ENCODE measurements around the gene ZEB2. TPM values are rescaled to one million over a fixed set of nuclear protein-coding genes. Genes with fewer than 3 reads are reported as not detected.

ZEB2 gene
- polyA plus RNA-seq = 1 to 10 TPM; 3.7 to 5.9 TPM

DNA sequence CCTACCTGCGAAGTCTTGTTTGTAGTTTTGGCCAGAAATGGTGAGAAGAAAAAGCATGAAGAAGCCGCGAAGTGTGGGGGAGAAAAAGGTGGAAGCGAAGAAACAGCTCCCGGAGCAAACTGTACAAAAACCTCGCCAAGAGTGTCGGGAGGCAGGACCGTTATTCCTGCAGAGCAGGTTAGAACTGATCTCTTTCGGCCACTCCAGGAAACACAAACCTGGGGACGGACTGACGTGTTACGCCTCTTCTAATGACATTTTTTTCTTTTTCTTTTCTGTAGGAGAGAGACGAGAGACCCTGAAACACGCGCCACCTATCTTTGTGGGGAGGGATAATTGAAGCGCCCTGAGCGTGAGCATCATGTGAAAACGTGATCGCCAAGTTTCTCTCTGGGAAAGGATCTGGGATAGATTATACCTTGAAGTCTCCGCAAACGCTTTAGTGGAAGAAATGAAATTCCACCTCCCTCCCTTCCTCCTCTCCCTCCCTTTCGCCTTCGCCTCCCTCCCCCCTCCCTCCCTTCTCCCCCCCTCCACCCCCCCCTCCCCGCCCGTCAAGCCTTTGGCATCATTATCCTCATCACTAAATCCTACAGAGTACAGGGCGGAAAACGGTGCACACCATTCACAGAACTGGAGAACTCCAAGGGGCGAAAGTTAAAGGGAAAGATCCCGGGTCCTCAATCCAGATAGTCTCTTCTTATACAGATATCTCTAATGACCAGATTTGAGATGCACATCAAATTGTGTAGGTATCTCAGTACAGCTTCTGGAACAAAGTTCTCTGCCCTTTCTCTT, at the start of gene ZEB2:
ZEB2 (minus strand) TSS at position 186 of the 798 bp plus-strand sequence. CDS start 2,769 bp downstream, outside the sequence.
- Histone ChIP-seq H3K4me1 (ENCODE audit: control insufficient read depth in 2 of 2, insufficient read depth in 2 of 2, low read length in 1 of 2) (peaks cover 0 to 3% of the 10 kb centered on the region in 2 donors), H3K4me3 (ENCODE audit: low read depth in 1 of 2, low read length in 2 of 2) (peak within 1 kb of the TSS; percentile 26 to 61), H3K36me3 (ENCODE audit: control insufficient read depth in 2 of 2, insufficient read depth in 2 of 2, low read length in 1 of 2) (no peaks in the 10 kb centered on the region), H3K9me3 (ENCODE audit: control insufficient read depth in 2 of 2, insufficient read depth in 1 of 2, low read depth in 1 of 2, low read length in 1 of 2) (no peaks in the 10 kb centered on the region), H3K27ac (ENCODE audit: low read depth in 2 of 2, low read length in 1 of 2) (peak within 1 kb of the TSS; percentile 66 to 80), H3K27me3 (ENCODE audit: control insufficient read depth in 1 of 2, insufficient read depth in 2 of 2, low read length in 2 of 2) (peaks cover 3 to 10% of the 10 kb centered on the region in 2 donors)
- WGBS, 2 donors = 2 to 5% methylated on average over 26 to 29 of the region's 29 CpGs

DNA sequence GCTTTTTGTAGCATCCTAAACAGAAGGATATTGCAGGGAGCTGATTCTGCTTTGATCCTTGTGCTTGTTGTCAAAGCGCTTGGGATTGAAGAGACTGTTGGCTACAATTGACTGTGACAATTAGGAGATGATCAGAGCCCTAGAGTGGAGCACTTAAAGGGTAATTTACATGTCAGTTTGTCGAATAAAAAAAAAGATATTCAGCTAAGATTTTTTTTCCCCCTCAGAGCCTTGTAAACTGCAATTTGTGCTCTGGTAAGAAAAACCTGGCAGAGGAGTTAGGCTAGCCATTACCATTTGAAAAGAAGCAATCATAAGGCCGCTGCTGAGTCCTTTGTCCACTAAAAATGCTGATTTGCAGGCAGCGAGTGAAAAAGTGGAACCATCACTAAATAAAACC, 47.8 kb upstream of the ZEB2 start:
- Histone ChIP-seq H3K36me3 (ENCODE audit: control insufficient read depth in 2 of 2, insufficient read depth in 2 of 2, low read length in 1 of 2) (no peaks in the 10 kb centered on the region), H3K9me3 (ENCODE audit: control insufficient read depth in 2 of 2, insufficient read depth in 1 of 2, low read depth in 1 of 2, low read length in 1 of 2) (no peaks in the 10 kb centered on the region), H3K4me3 (ENCODE audit: low read depth in 1 of 2, low read length in 2 of 2) (no peak overlapping the region), H3K4me1 (ENCODE audit: control insufficient read depth in 2 of 2, insufficient read depth in 2 of 2, low read length in 1 of 2) (no peaks in the 10 kb centered on the region), H3K27ac (ENCODE audit: low read depth in 2 of 2, low read length in 1 of 2) (no peak overlapping the region), H3K27me3 (ENCODE audit: control insufficient read depth in 1 of 2, insufficient read depth in 2 of 2, low read length in 2 of 2) (no peaks in the 10 kb centered on the region)
- 78 to 83% methylated on average over 4 of the region's 4 CpGs for WGBS, 2 donors

DNA sequence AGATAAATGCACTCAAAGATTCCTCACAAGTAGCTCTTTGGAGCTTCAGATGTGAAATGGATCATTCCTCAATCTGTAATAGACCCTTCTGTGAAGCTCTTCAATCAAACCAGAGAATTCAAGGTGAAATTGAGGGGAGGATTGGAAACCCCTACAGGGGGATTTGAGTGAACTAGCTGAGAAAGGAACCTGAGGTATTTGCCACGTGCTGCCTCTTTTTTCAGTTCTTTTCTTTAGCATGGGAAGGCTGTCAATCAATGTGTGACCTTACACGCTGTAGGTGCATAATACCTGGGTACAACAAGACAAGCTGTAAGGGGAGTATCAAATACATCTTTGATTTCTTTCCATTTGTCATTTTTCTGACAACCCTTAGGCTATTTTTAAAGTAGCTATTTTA, 46.5 kb upstream of the ZEB2 start:
- Histone ChIP-seq H3K27me3 (ENCODE audit: control insufficient read depth in 1 of 2, insufficient read depth in 2 of 2, low read length in 2 of 2) (no peaks in the 10 kb centered on the region), H3K9me3 (ENCODE audit: control insufficient read depth in 2 of 2, insufficient read depth in 1 of 2, low read depth in 1 of 2, low read length in 1 of 2) (no peaks in the 10 kb centered on the region), H3K36me3 (ENCODE audit: control insufficient read depth in 2 of 2, insufficient read depth in 2 of 2, low read length in 1 of 2) (no peaks in the 10 kb centered on the region), H3K4me1 (ENCODE audit: control insufficient read depth in 2 of 2, insufficient read depth in 2 of 2, low read length in 1 of 2) (no peaks in the 10 kb centered on the region), H3K4me3 (ENCODE audit: low read depth in 1 of 2, low read length in 2 of 2) (no peak overlapping the region), H3K27ac (ENCODE audit: low read depth in 2 of 2, low read length in 1 of 2) (no peak overlapping the region)
- 76 to 82% methylated on average over 2 of the region's 2 CpGs for WGBS, 2 donors

DNA sequence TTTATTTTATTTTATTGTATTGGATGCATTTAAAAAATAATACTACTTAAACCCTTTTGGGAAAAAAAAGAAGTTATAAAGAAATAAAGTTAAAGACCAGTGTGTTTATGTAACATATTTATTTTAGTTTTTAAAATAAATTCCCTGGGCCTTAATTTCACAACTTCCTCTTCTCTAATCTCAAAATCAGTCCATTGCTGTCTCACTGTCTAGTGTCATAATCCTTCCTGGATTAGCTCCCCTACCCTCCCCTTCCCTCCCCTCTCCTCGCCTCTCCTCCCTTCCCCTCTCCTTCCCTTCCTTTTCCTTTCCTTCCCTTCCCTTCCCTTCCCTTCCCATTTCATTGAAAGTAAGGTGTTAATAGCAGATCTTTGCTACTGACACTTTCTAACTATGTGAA, 40.3 kb upstream of the ZEB2 start:
- 64 to 83% methylated on average over 1 of the region's 1 CpG for WGBS, 2 donors
- H3K4me1 ChIP-seq (ENCODE audit: control insufficient read depth in 2 of 2, insufficient read depth in 2 of 2, low read length in 1 of 2) = no peaks in the 10 kb centered on the region
- no peak overlapping the region for H3K27ac ChIP-seq (ENCODE audit: low read depth in 2 of 2, low read length in 1 of 2)
- H3K9me3 ChIP-seq (ENCODE audit: control insufficient read depth in 2 of 2, insufficient read depth in 1 of 2, low read depth in 1 of 2, low read length in 1 of 2) = no peaks in the 10 kb centered on the region
- no peaks in the 10 kb centered on the region for H3K27me3 ChIP-seq (ENCODE audit: control insufficient read depth in 1 of 2, insufficient read depth in 2 of 2, low read length in 2 of 2)
- no peaks in the 10 kb centered on the region for H3K36me3 ChIP-seq (ENCODE audit: control insufficient read depth in 2 of 2, insufficient read depth in 2 of 2, low read length in 1 of 2)
- no peak overlapping the region for H3K4me3 ChIP-seq (ENCODE audit: low read depth in 1 of 2, low read length in 2 of 2)

DNA sequence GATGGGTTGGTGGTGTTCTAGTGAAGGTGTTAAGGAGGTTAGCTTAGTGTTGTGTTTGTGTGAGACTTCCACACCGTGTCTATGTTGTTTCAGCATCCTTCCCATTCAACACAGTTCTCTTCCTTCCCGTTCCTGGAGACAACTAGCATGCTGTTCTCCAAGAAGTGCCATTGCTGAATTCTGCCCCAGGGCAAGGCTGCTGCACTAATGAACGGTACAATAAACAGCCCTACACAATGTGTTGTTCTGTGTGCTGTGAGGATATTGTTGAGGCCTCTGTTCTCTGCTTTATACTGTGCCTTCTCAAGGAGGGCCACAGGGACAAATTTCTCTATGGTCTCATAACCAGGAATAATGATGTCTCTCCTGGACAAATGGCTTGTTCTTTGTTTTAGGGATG, 39.8 kb upstream of the ZEB2 start:
- Histone ChIP-seq H3K4me3 (ENCODE audit: low read depth in 1 of 2, low read length in 2 of 2) (no peak overlapping the region), H3K4me1 (ENCODE audit: control insufficient read depth in 2 of 2, insufficient read depth in 2 of 2, low read length in 1 of 2) (no peaks in the 10 kb centered on the region), H3K36me3 (ENCODE audit: control insufficient read depth in 2 of 2, insufficient read depth in 2 of 2, low read length in 1 of 2) (no peaks in the 10 kb centered on the region), H3K27ac (ENCODE audit: low read depth in 2 of 2, low read length in 1 of 2) (no peak overlapping the region), H3K27me3 (ENCODE audit: control insufficient read depth in 1 of 2, insufficient read depth in 2 of 2, low read length in 2 of 2) (no peaks in the 10 kb centered on the region), H3K9me3 (ENCODE audit: control insufficient read depth in 2 of 2, insufficient read depth in 1 of 2, low read depth in 1 of 2, low read length in 1 of 2) (no peaks in the 10 kb centered on the region)
- WGBS, 2 donors = 70 to 79% methylated on average over 3 of the region's 3 CpGs

DNA sequence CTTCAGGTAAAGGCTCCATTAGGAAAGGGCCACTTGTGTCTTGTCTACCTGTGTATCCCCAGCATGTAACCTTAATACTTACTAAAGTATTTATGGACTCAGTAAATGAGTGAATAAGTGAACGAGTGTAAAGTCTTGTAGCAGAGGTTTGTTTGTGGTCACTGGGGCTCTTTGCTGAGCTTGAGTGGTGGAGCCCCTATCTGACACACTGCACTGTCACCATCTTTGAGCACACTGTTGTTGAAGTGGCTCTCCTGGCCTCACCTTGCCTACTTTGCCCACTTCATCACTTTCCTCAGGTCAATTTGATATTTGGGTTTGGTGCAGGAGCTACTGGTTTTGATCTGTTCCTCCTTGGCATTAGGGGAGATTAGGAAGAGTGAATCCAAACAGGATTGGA, 39.3 kb upstream of the ZEB2 start:
- H3K27ac ChIP-seq (ENCODE audit: low read depth in 2 of 2, low read length in 1 of 2) = no peak overlapping the region
- H3K9me3 ChIP-seq (ENCODE audit: control insufficient read depth in 2 of 2, insufficient read depth in 1 of 2, low read depth in 1 of 2, low read length in 1 of 2) = no peaks in the 10 kb centered on the region
- no peak overlapping the region for H3K4me3 ChIP-seq (ENCODE audit: low read depth in 1 of 2, low read length in 2 of 2)
- no peaks in the 10 kb centered on the region for H3K4me1 ChIP-seq (ENCODE audit: control insufficient read depth in 2 of 2, insufficient read depth in 2 of 2, low read length in 1 of 2)
- WGBS, 2 donors = 78 to 79% methylated on average over 1 of the region's 1 CpG
- H3K27me3 ChIP-seq (ENCODE audit: control insufficient read depth in 1 of 2, insufficient read depth in 2 of 2, low read length in 2 of 2) = no peaks in the 10 kb centered on the region
- no peaks in the 10 kb centered on the region for H3K36me3 ChIP-seq (ENCODE audit: control insufficient read depth in 2 of 2, insufficient read depth in 2 of 2, low read length in 1 of 2)

DNA sequence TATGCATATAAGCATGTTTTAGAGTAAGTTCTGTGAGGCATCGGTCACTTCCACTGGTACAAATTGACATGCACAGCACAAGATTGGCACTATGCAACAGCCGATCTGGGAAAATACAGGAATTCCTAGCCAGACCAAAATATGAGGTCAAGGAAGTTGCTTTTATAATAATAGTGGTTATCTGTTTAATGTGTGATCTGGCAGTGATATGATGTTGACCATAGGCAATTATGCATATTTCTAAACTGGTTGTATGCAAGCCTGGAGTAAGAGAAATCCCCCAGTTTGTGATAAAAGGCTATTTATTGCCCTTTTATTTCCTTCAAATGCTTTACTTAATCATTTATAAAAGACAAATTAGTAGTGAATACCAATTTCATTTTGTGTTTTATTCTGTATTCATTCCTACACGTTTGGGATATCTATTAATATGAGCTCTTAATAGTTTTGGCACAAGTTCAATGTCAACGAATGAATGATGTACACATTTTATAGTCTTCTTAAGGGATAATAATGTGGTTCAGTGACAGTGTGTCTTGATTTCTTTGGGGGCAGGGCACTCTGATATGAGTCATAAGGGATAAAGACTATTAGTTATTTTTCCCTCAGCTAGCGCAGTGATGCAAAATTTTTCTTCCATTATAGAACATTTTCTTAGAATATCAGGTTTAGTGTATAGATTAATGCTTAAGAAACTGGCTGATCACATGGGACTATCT, 34.7 kb upstream of the ZEB2 start:
- no peaks in the 10 kb centered on the region for H3K9me3 ChIP-seq (ENCODE audit: control insufficient read depth in 2 of 2, insufficient read depth in 1 of 2, low read depth in 1 of 2, low read length in 1 of 2)
- H3K36me3 ChIP-seq (ENCODE audit: control insufficient read depth in 2 of 2, insufficient read depth in 2 of 2, low read length in 1 of 2) = no peaks in the 10 kb centered on the region
- WGBS, 2 donors = 59% methylated on average over 5 of the region's 5 CpGs

DNA sequence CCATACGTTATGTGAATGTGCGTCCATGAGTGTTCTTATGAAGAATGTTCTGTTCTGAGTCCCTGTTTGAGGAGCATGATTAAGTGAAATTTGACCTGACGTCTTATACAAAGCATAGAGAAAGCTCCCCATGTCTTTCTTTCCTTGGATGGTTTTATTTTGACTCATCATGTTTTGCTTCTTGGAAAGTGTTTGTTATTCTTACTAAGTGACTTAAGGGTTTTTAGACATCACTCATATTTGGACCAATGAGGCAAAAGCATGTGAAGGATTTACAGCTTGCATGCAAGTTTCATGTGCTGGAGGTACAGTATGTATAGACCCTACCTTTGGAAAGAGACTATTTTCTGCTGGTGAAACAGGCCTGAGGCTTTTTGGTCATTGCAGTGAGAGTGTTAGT, 33.5 kb upstream of the ZEB2 start:
- H3K27ac ChIP-seq (ENCODE audit: low read depth in 2 of 2, low read length in 1 of 2) = no peak overlapping the region
- no peak overlapping the region for H3K4me3 ChIP-seq (ENCODE audit: low read depth in 1 of 2, low read length in 2 of 2)
- no peaks in the 10 kb centered on the region for H3K4me1 ChIP-seq (ENCODE audit: control insufficient read depth in 2 of 2, insufficient read depth in 2 of 2, low read length in 1 of 2)
- 71 to 79% methylated on average over 3 of the region's 3 CpGs for WGBS, 2 donors
- H3K9me3 ChIP-seq (ENCODE audit: control insufficient read depth in 2 of 2, insufficient read depth in 1 of 2, low read depth in 1 of 2, low read length in 1 of 2) = no peaks in the 10 kb centered on the region
- no peaks in the 10 kb centered on the region for H3K36me3 ChIP-seq (ENCODE audit: control insufficient read depth in 2 of 2, insufficient read depth in 2 of 2, low read length in 1 of 2)
- no peaks in the 10 kb centered on the region for H3K27me3 ChIP-seq (ENCODE audit: control insufficient read depth in 1 of 2, insufficient read depth in 2 of 2, low read length in 2 of 2)

More for the DNA sequence above, 34.7 kb upstream of the ZEB2 start:
- Histone ChIP-seq H3K4me1 (ENCODE audit: control insufficient read depth in 2 of 2, insufficient read depth in 2 of 2, low read length in 1 of 2) (no peaks in the 10 kb centered on the region), H3K27ac (ENCODE audit: low read depth in 2 of 2, low read length in 1 of 2) (no peak overlapping the region), H3K4me3 (ENCODE audit: low read depth in 1 of 2, low read length in 2 of 2) (no peak overlapping the region), H3K27me3 (ENCODE audit: control insufficient read depth in 1 of 2, insufficient read depth in 2 of 2, low read length in 2 of 2) (no peaks in the 10 kb centered on the region)

DNA sequence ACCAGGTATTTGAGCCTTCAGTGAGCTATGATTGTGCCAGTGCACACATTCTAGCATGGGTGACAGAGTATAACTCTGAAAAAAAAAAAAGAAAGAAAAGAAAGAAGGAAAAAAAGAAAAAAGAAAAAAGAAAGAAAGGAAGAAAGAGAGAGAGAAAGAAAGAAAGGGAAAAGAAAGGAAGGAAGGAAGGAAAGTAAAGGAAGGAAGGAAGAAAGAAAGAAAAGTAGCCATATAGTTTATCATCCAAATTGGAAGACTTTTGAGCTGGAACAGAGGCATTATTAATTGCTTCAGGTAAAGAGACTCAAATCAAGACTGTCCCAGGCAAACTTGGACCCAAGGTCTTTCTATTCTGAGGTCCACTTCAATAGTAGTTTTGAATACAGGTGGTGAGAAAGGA, 32.9 kb upstream of the ZEB2 start:
- Histone ChIP-seq H3K27ac (ENCODE audit: low read depth in 2 of 2, low read length in 1 of 2) (no peak overlapping the region), H3K4me3 (ENCODE audit: low read depth in 1 of 2, low read length in 2 of 2) (no peak overlapping the region), H3K4me1 (ENCODE audit: control insufficient read depth in 2 of 2, insufficient read depth in 2 of 2, low read length in 1 of 2) (no peaks in the 10 kb centered on the region), H3K9me3 (ENCODE audit: control insufficient read depth in 2 of 2, insufficient read depth in 1 of 2, low read depth in 1 of 2, low read length in 1 of 2) (no peaks in the 10 kb centered on the region), H3K36me3 (ENCODE audit: control insufficient read depth in 2 of 2, insufficient read depth in 2 of 2, low read length in 1 of 2) (no peaks in the 10 kb centered on the region), H3K27me3 (ENCODE audit: control insufficient read depth in 1 of 2, insufficient read depth in 2 of 2, low read length in 2 of 2) (no peaks in the 10 kb centered on the region)

DNA sequence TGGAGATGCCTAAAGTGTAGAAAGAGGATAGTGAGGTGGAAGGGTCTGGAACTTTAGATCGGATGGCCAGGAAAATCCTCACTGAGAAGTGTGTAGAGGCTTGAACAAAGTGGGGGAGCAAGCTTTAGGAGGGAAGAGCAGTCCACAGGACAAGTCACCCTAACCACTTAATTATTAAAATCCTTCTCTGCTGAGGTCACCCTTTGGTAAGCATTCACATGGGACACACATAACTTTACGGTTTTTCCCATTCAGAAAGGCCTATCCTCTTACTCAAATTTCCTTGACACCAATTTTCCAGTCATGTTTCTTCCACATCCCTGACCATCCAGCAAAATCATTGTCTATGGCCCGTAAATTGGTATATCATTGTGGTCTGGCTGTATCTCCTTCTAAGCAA, 31.0 kb upstream of the ZEB2 start:
- H3K27me3 ChIP-seq (ENCODE audit: control insufficient read depth in 1 of 2, insufficient read depth in 2 of 2, low read length in 2 of 2) = no peaks in the 10 kb centered on the region
- no peaks in the 10 kb centered on the region for H3K4me1 ChIP-seq (ENCODE audit: control insufficient read depth in 2 of 2, insufficient read depth in 2 of 2, low read length in 1 of 2)
- H3K4me3 ChIP-seq (ENCODE audit: low read depth in 1 of 2, low read length in 2 of 2) = no peak overlapping the region
- 90 to 97% methylated on average over 3 of the region's 3 CpGs for WGBS, 2 donors
- no peaks in the 10 kb centered on the region for H3K36me3 ChIP-seq (ENCODE audit: control insufficient read depth in 2 of 2, insufficient read depth in 2 of 2, low read length in 1 of 2)
- H3K9me3 ChIP-seq (ENCODE audit: control insufficient read depth in 2 of 2, insufficient read depth in 1 of 2, low read depth in 1 of 2, low read length in 1 of 2) = no peaks in the 10 kb centered on the region
- H3K27ac ChIP-seq (ENCODE audit: low read depth in 2 of 2, low read length in 1 of 2) = no peak overlapping the region
